Measurements from ENCODE around the gene TSPYL4. TPM values are rescaled to one million over a fixed set of nuclear protein-coding genes. Genes with fewer than 3 reads are reported as not detected.

TSPYL4 gene
- total RNA-seq, 2 experiments from 2014 or later = 14.8 to 16.2 TPM

DNA sequence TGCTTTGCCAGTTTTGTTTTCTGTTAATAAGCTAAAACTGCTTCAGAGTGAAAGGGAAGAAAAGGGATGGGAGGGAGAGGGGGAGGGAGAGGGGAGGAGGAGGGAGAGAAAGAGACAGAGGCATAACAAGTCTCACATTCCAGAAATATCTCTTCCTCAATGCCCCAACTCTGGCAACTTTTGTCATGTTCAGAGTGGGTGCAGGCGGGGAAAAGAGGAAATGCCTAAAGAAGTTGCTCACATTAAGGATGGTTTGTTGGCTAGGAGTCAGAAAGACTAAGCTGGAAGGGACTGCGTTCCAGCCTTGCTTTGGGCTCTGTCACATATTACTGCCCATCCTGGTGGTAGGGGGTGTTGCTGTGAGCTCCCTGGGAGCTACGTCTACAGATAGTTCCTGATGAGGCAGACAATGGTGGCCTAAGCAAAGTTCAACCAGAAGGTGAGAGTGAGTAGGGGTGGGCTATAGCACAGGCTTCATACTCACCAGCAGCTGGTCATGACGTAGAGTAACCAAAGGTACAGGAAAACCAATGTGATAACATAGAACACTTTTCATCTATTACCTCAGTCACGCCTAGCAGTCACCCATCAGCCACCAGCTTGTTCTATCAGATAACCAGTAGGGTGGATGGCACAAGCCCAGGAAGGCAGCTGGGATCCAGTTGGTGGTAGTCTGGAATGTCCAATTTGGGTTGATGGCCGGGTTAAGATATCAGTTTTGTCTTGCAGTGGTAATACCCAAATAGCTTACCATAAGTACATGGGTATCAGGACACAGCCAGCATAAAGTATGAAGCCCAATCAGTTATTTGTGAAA, 2.1 kb downstream of the TSPYL4 start:
- no peak for DNase-seq (ENCODE audit: low spot score)
- POLR2A ChIA-PET = interaction anchor here (0.5 to 1.0 kb wide), 3 partner anchors 9 to 1423 kb away, joined by 3 to 5 read pairs (median 4); partner anchors contain the start of gene NUS1

DNA sequence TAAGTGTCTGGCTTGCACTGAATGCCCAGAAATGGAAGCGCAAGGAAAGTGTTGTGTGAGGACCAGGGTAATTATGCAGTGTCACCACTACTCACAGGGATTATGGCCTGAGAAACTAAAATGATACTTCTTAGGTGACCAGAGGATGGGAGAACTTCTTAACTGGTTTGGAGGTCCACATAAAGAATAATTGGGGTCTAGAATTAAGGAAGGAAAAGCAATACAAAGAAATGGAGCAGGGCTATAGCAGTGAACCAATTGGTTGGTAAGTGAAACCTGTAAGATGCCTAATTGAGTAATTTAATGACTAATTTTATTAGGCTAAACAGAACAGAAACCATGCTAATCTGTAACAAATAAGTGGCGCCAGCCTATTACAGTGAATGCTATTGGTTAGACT, 5.3 kb downstream of the TSPYL4 start:
- Histone ChIP-seq H3K4me2 (ENCODE audit: low read length) (no peak overlapping the region), H4K20me1 (ENCODE audit: insufficient read depth, low read length) (no peaks in the 10 kb centered on the region), H3K9me3 (ENCODE audit: low read length) (no peaks in the 10 kb centered on the region), H3K4me1 (ENCODE audit: insufficient read depth, low read length, poor library complexity, severe bottlenecking) (peaks cover 26% of the 10 kb centered on the region), H3K79me2 (ENCODE audit: insufficient read depth, low read depth, low read length) (peaks cover 21% of the 10 kb centered on the region; the same call in 1 of the 2 replicates), H3K9me2 (ENCODE audit: insufficient read depth, low read length) (no peaks in the 10 kb centered on the region), H3K4me3 (ENCODE audit: low read depth, low read length, poor library complexity, severe bottlenecking) (no peak overlapping the region), H3K27ac (ENCODE audit: low read depth, low read length, poor library complexity, severe bottlenecking) (no peak overlapping the region), H3K36me3 (ENCODE audit: insufficient read depth, low read length) (no peaks in the 10 kb centered on the region; the same call in 1 of the 2 replicates), H2AFZ (ENCODE audit: low read length) (no peak overlapping the region)
- DNase-seq (ENCODE audit: low spot score) = no peak
- no TSS peak for BruUV-seq (replicated peaks)
- intact Hi-C loops (cut with micrococcal nuclease; ENCODE audit: unreplicated experiment) = no loop called here
- ChIA-PET POLR2A (no interaction called here), CTCF (ENCODE audit: unreplicated experiment) (no interaction called here)
- TF ChIP-seq, protein P1, sequence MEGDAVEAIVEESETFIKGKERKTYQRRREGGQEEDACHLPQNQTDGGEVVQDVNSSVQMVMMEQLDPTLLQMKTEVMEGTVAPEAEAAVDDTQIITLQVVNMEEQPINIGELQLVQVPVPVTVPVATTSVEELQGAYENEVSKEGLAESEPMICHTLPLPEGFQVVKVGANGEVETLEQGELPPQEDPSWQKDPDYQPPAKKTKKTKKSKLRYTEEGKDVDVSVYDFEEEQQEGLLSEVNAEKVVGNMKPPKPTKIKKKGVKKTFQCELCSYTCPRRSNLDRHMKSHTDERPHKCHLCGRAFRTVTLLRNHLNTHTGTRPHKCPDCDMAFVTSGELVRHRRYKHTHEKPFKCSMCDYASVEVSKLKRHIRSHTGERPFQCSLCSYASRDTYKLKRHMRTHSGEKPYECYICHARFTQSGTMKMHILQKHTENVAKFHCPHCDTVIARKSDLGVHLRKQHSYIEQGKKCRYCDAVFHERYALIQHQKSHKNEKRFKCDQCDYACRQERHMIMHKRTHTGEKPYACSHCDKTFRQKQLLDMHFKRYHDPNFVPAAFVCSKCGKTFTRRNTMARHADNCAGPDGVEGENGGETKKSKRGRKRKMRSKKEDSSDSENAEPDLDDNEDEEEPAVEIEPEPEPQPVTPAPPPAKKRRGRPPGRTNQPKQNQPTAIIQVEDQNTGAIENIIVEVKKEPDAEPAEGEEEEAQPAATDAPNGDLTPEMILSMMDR (conservative IDR thresholded peaks at IDR 0.05; ENCODE audit: low read length) = no peak
- no peak for TF ChIP-seq EZH2phosphoT487 (IDR thresholded peaks at IDR 0.05; ENCODE audit: borderline replicate concordance, low read depth, low read length)

More for the DNA sequence above, 2.1 kb downstream of the TSPYL4 start:
- CTCF ChIA-PET (ENCODE audit: unreplicated experiment) = no interaction called here
- H2AFZ ChIP-seq (ENCODE audit: low read length) = no peak overlapping the region
- H3K27ac ChIP-seq (ENCODE audit: low read depth, low read length, poor library complexity, severe bottlenecking) = no peak overlapping the region
- BruUV-seq (replicated peaks) = no TSS peak
- peak overlapping the region; percentile 81 for H3K4me2 ChIP-seq (ENCODE audit: low read length)
- no peaks in the 10 kb centered on the region for H4K20me1 ChIP-seq (ENCODE audit: insufficient read depth, low read length)
- intact Hi-C loops (cut with micrococcal nuclease; ENCODE audit: unreplicated experiment) = no loop called here
- TF ChIP-seq, protein P1 (conservative IDR thresholded peaks at IDR 0.05; ENCODE audit: low read length) = no peak
- TF ChIP-seq EZH2phosphoT487 (IDR thresholded peaks at IDR 0.05; ENCODE audit: borderline replicate concordance, low read depth, low read length) = no peak
- H3K4me1 ChIP-seq (ENCODE audit: insufficient read depth, low read length, poor library complexity, severe bottlenecking) = peaks cover 26% of the 10 kb centered on the region
- H3K9me3 ChIP-seq (ENCODE audit: low read length) = no peaks in the 10 kb centered on the region
- H3K36me3 ChIP-seq (ENCODE audit: insufficient read depth, low read length) = no peaks in the 10 kb centered on the region
- peak overlapping the region; percentile 77 for H3K4me3 ChIP-seq (ENCODE audit: low read depth, low read length, poor library complexity, severe bottlenecking)
- H3K79me2 ChIP-seq (ENCODE audit: insufficient read depth, low read depth, low read length) = peaks cover 27% of the 10 kb centered on the region
- no peaks in the 10 kb centered on the region for H3K9me2 ChIP-seq (ENCODE audit: insufficient read depth, low read length)

DNA sequence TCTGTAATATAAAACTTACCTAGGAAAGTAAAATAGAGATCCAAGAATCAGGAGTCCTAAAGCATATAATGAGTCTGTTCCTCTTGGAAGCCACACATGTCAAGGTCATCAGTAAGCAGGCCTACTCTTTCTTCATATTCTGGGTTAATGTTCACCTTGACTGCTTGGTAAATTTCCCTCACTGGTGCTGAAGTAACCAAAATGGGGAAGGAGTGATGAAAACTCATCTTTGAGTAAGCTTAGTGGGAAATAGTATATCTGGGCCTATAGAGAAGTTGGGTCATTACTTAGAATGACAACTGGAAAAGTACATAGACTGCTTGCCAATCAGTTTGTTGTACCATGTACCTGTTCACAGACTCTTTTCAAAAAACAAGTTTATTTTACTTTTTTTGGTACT, 6.6 kb downstream of the TSPYL4 start:
- POLR2A ChIA-PET = interaction anchor here (0.7 kb wide), 1 partner anchor 366 kb away, joined by 3 read pairs; no protein-coding TSS in a partner anchor
- intact Hi-C loops (cut with micrococcal nuclease; ENCODE audit: unreplicated experiment) = no loop called here
- no peak for DNase-seq (ENCODE audit: low spot score)
- H3K36me3 ChIP-seq (ENCODE audit: insufficient read depth, low read length) = no peaks in the 10 kb centered on the region; the same call in 1 of the 2 replicates
- BruUV-seq (replicated peaks) = no TSS peak
- H3K4me2 ChIP-seq (ENCODE audit: low read length) = no peak overlapping the region
- H3K27ac ChIP-seq (ENCODE audit: low read depth, low read length, poor library complexity, severe bottlenecking) = no peak overlapping the region
- TF ChIP-seq, protein P1 (conservative IDR thresholded peaks at IDR 0.05; ENCODE audit: low read length) = no peak
- no peak for TF ChIP-seq EZH2phosphoT487 (IDR thresholded peaks at IDR 0.05; ENCODE audit: borderline replicate concordance, low read depth, low read length)
- CTCF ChIA-PET (ENCODE audit: unreplicated experiment) = no interaction called here
- H3K79me2 ChIP-seq (ENCODE audit: insufficient read depth, low read depth, low read length) = peaks cover 10% of the 10 kb centered on the region; the same call in 1 of the 2 replicates
- H3K9me2 ChIP-seq (ENCODE audit: insufficient read depth, low read length) = no peaks in the 10 kb centered on the region
- peaks cover 17% of the 10 kb centered on the region for H3K4me1 ChIP-seq (ENCODE audit: insufficient read depth, low read length, poor library complexity, severe bottlenecking)
- H2AFZ ChIP-seq (ENCODE audit: low read length) = no peak overlapping the region
- no peak overlapping the region for H3K4me3 ChIP-seq (ENCODE audit: low read depth, low read length, poor library complexity, severe bottlenecking)
- H4K20me1 ChIP-seq (ENCODE audit: insufficient read depth, low read length) = no peaks in the 10 kb centered on the region
- H3K9me3 ChIP-seq (ENCODE audit: low read length) = no peaks in the 10 kb centered on the region
